IMR-90 (cell line): ENCODE data around the gene SFXN3. TPM values are rescaled to one million over a fixed set of nuclear protein-coding genes. Genes with fewer than 3 reads are reported as not detected.

ENCODE experiments used
- ATAC-seq: fragments of 200-7000 bp; cut with Tn5 transposase; 2 replicates; pipeline ENCODE4 v1.9.1; 2020; ENCODE audit warnings: low read depth, mild to moderate bottlenecking, moderate library complexity
- BruUV-seq: library from RNA; stranded (reverse); fragments of 400-500 nt; replicated peaks from 2 replicates; lab custom pipeline; 2021; lab: Mats Ljungman, UMichigan
- CTCF ChIA-PET: fragments of 300-600 bp; formaldehyde crosslinking; extraction: SDS; loops from one replicate; lab custom pipeline; 2021; ENCODE audit warnings: antibody characterized with exemption; lab: Yijun Ruan, JAX
- POLR2A ChIA-PET: fragments of 300-600 bp; sonication (Branson Sonifier 250); formaldehyde crosslinking; loops from one replicate; lab custom pipeline; 2022; ENCODE audit warnings: antibody characterized with exemption; ENCODE audit not compliant: unreplicated experiment; lab: Charles Lee
- DNase-seq: peaks from one replicate; pipeline ENCODE4 v3.0.0; 2013
- H2AFZ ChIP-seq: replicated peaks from 2 replicates; pipeline ENCODE3; 2013; ENCODE audit warnings: low read length, mild to moderate bottlenecking; ENCODE audit not compliant: poor library complexity
- H2AK5ac ChIP-seq: 2 replicates; pipeline ENCODE4 v1.6.1; 2013; ENCODE audit warnings: low read depth, low read length, inconsistent platforms
- H2AK9ac ChIP-seq: replicated peaks from 2 replicates; pipeline ENCODE3; 2013; ENCODE audit warnings: mild to moderate bottlenecking, low read depth, low read length, moderate library complexity; ENCODE audit not compliant: poor library complexity
- H2BK120ac ChIP-seq: 2 replicates; pipeline ENCODE4 v1.6.1; 2013; ENCODE audit warnings: low read depth, low read length, inconsistent platforms
- H2BK15ac ChIP-seq: 3 replicates; pipeline ENCODE4 v1.6.1; 2013; ENCODE audit warnings: low read depth, low read length, inconsistent platforms
- H2BK20ac ChIP-seq: 2 replicates; pipeline ENCODE4 v1.6.1; 2013; ENCODE audit warnings: low read depth, mild to moderate bottlenecking, inconsistent platforms, low read length, moderate library complexity
- H2BK5ac ChIP-seq: 2 replicates; pipeline ENCODE4 v1.6.1; 2013; ENCODE audit warnings: mild to moderate bottlenecking, low read depth, low read length, inconsistent platforms; ENCODE audit not compliant: poor library complexity, severe bottlenecking
- H3K14ac ChIP-seq: replicated peaks from 2 replicates; pipeline ENCODE4 v1.6.1; 2013; ENCODE audit warnings: low read depth, low read length, inconsistent platforms
- H3K18ac ChIP-seq: 2 replicates; pipeline ENCODE4 v1.6.1; 2013; ENCODE audit warnings: low read depth, low read length, control low read depth
- H3K23ac ChIP-seq: 2 replicates; pipeline ENCODE4 v1.6.1; 2013; ENCODE audit warnings: low read depth, low read length, inconsistent platforms
- H3K27ac ChIP-seq: 2 replicates; pipeline ENCODE4 v1.5.1; 2013; ENCODE audit warnings: mild to moderate bottlenecking, control low read depth, low read length; ENCODE audit not compliant: insufficient read depth
- H3K27me3 ChIP-seq: 2 replicates; pipeline ENCODE4 v1.6.1; 2013; ENCODE audit warnings: low read length; ENCODE audit not compliant: control insufficient read depth, insufficient read depth
- H3K36me3 ChIP-seq: 2 replicates; pipeline ENCODE4 v1.6.1; 2013; ENCODE audit warnings: low read length, mixed read lengths; ENCODE audit not compliant: control insufficient read depth, insufficient read depth
- H3K4ac ChIP-seq: 2 replicates; pipeline ENCODE4 v1.6.1; 2013; ENCODE audit warnings: low read depth, low read length, inconsistent platforms
- H3K4me1 ChIP-seq: 2 replicates; pipeline ENCODE4 v1.6.1; 2013; ENCODE audit warnings: low read length, mixed read lengths; ENCODE audit not compliant: control insufficient read depth, insufficient read depth
- H3K4me2 ChIP-seq: 2 replicates; pipeline ENCODE4 v1.6.1; 2013; ENCODE audit warnings: low read depth, mild to moderate bottlenecking, control low read depth, low read length, moderate library complexity
- H3K4me3 ChIP-seq: 2 replicates; pipeline ENCODE4 v1.5.1; 2013; ENCODE audit warnings: low read depth, mild to moderate bottlenecking, control low read depth, low read length, moderate library complexity; ENCODE audit not compliant: insufficient read depth
- H3K56ac ChIP-seq: 2 replicates; pipeline ENCODE4 v1.6.1; 2013; ENCODE audit warnings: low read length, inconsistent platforms; ENCODE audit not compliant: insufficient read depth; ENCODE audit errors: extremely low read depth
- H3K79me1 ChIP-seq, 2 experiments: 2 replicates each; pipeline ENCODE4 v1.6.1; 2013; ENCODE audit warnings: low read length in 2 of 2, inconsistent platforms in 1 of 2, low read depth in 1 of 2
- H3K9ac ChIP-seq: 2 replicates; pipeline ENCODE4 v1.6.1; 2013; ENCODE audit warnings: low read depth, low read length, control low read depth
- H3K9me1 ChIP-seq: 2 replicates; pipeline ENCODE4 v1.6.1; 2013; ENCODE audit warnings: low read length, inconsistent platforms; ENCODE audit not compliant: insufficient read depth
- H3K9me3 ChIP-seq: 2 replicates; pipeline ENCODE4 v1.6.1; 2013; ENCODE audit warnings: low read length; ENCODE audit not compliant: control insufficient read depth, insufficient read depth
- H4K20me1 ChIP-seq: 2 replicates; pipeline ENCODE4 v1.6.1; 2013; ENCODE audit warnings: low read length, inconsistent platforms; ENCODE audit not compliant: insufficient read depth
- H4K5ac ChIP-seq: 2 replicates; pipeline ENCODE4 v1.6.1; 2013; ENCODE audit warnings: mild to moderate bottlenecking, low read depth, low read length, control low read depth
- H4K8ac ChIP-seq, 2 experiments: 2 replicates each; pipeline ENCODE4 v1.6.1; 2013; ENCODE audit warnings: low read depth in 2 of 2, low read length in 2 of 2, control low read depth in 1 of 2, inconsistent platforms in 1 of 2
- H4K91ac ChIP-seq: 2 replicates; pipeline ENCODE4 v1.6.1; 2013; ENCODE audit warnings: low read depth, low read length, inconsistent platforms; ENCODE audit not compliant: insufficient read depth
- BHLHE40 ChIP-seq: fragments of 150-350 bp; IDR thresholded peaks from 2 replicates; pipeline ENCODE4 v1.6.1; 2016; ENCODE audit warnings: mild to moderate bottlenecking, low read depth, low read length
- CEBPB ChIP-seq: IDR thresholded peaks from 2 replicates; pipeline ENCODE4 v1.6.1; 2012; ENCODE audit warnings: low read depth, low read length, improper control_type of control experiment
- CTCF ChIP-seq: conservative IDR thresholded peaks from 2 replicates; pipeline ENCODE4 v1.5.1; 2012; ENCODE audit warnings: mild to moderate bottlenecking, low read depth, low read length, improper control_type of control experiment
- ELK1 ChIP-seq: fragments of 150-350 bp; IDR thresholded peaks from 2 replicates; pipeline ENCODE4 v1.6.1; 2016; ENCODE audit warnings: low read depth, mild to moderate bottlenecking, low read length, moderate library complexity, borderline replicate concordance
- FOS ChIP-seq: fragments of 150-350 bp; IDR thresholded peaks from 2 replicates; pipeline ENCODE4 v1.6.1; 2016; ENCODE audit warnings: low read depth, low read length
- MAFK ChIP-seq: IDR thresholded peaks from 2 replicates; pipeline ENCODE4 v1.6.1; 2012; ENCODE audit warnings: low read depth, low read length, improper control_type of control experiment
- MAZ ChIP-seq: IDR thresholded peaks from 2 replicates; pipeline ENCODE4 v1.6.1; 2012; ENCODE audit warnings: low read depth, mild to moderate bottlenecking, low read length, improper control_type of control experiment, moderate library complexity, borderline replicate concordance
- MXI1 ChIP-seq: IDR thresholded peaks from 2 replicates; pipeline ENCODE4 v1.6.1; 2012; ENCODE audit warnings: low read depth, mild to moderate bottlenecking, low read length, moderate library complexity, borderline replicate concordance
- POLR2A ChIP-seq: IDR thresholded peaks from 2 replicates; pipeline ENCODE4 v1.6.1; 2012; ENCODE audit warnings: mild to moderate bottlenecking, low read depth, low read length
- RAD21 ChIP-seq: IDR thresholded peaks from 2 replicates; pipeline ENCODE4 v1.6.1; 2012; ENCODE audit warnings: low read length, improper control_type of control experiment
- RFX5 ChIP-seq: IDR thresholded peaks from 2 replicates; pipeline ENCODE4 v1.8.0; 2012; ENCODE audit warnings: low read depth, mild to moderate bottlenecking, low read length, moderate library complexity
- SMC3 ChIP-seq: fragments of 150-350 bp; IDR thresholded peaks from 2 replicates; pipeline ENCODE4 v1.6.1; 2016; ENCODE audit warnings: low read depth, mild to moderate bottlenecking, antibody characterized with exemption, low read length, moderate library complexity
- USF2 ChIP-seq: fragments of 150-350 bp; IDR thresholded peaks from 2 replicates; pipeline ENCODE4 v1.6.1; 2017; ENCODE audit warnings: mild to moderate bottlenecking, antibody characterized with exemption, low read length, low read depth
- WGBS, 2 experiments: methylation state at CpG; one replicate each; pipeline versions ENCODE4 v1.1.5 to v1.1.7; 2013; ENCODE audit warnings: missing lambda C conversion rate in 2 of 2; ENCODE audit not compliant: insufficient read length in 1 of 2; ENCODE audit errors: extremely low coverage in 2 of 2; 5-methylcytosine and 5-hydroxymethylcytosine counted together
- dilution Hi-C: fragments of 300-500 bp; cut with HindIII; formaldehyde crosslinking; loops from one replicate; pipeline ENCODE4 v1.14.3; 2018; ENCODE audit warnings: low sequenced_read_pairs; ENCODE audit not compliant: unreplicated experiment
- in situ Hi-C: fragments of 300-500 bp; cut with MboI; formaldehyde crosslinking; loops from 3 replicates; pipeline ENCODE4 v1.14.3; 2019; ENCODE audit warnings: low sequenced_read_pairs, inconsistent platforms, mixed read lengths
- intact Hi-C: fragments of 100-400 bp; cut with micrococcal nuclease; formaldehyde crosslinking; loops from 2 replicates; pipeline ENCODE4 v1.10.0; 2022
- polyA plus RNA-seq, 3 experiments: library from polyadenylated mRNA; depleted of rRNA; stranded (reverse); fragments of >200 nt; gene quantifications; 2 replicates each; pipeline ENCODE4 v1.2.3, GENCODE V29; 2012; ENCODE audit warnings: low replicate concordance in 1 of 3
- total RNA-seq: library from RNA; depleted of rRNA; stranded (reverse); fragments of >200 nt; gene quantifications from 2 replicates; pipeline ENCODE4 v1.2.3, GENCODE V29; 2012

Gene SFXN3
- total and polyA plus RNA-seq, 2 of the 4 experiments (the other 2 are of a cell fraction), result 64.7 to 77.2 TPM

- TF ChIP-seq USF2 (no peak), BHLHE40 (no peak), MAZ (no peak), SMC3 (no peak), ELK1 (no peak), RFX5 (no peak), CEBPB (no peak), FOS (no peak), RAD21 (no peak), CTCF (no peak), MXI1 (no peak), POLR2A (no peak), MAFK (no peak)
- in situ Hi-C loops (no loop called here), intact Hi-C loops (no loop called here), dilution Hi-C loops (no loop called here)
- H2BK20ac ChIP-seq, result no peak overlapping the region
- no peaks in the 10 kb centered on the region for H3K36me3 ChIP-seq
- H3K9me1 ChIP-seq, result no peaks in the 10 kb centered on the region; the same call in 1 of the 2 replicates
- H4K8ac ChIP-seq, result no peak overlapping the region
- no peak overlapping the region for H3K9ac ChIP-seq
- H2BK15ac ChIP-seq, result no peak overlapping the region
- peaks cover 56% of the 10 kb centered on the region for H3K27me3 ChIP-seq
- no peak overlapping the region for H4K91ac ChIP-seq
- POLR2A ChIA-PET, result no interaction called here
- no peak overlapping the region for H3K56ac ChIP-seq
- H4K5ac ChIP-seq, result no peak overlapping the region
- H3K23ac ChIP-seq, result no peak overlapping the region
- ATAC-seq (no peak), DNase-seq (no peak)
- no peak overlapping the region for H3K18ac ChIP-seq
- H2AK5ac ChIP-seq, result no peak overlapping the region
- BruUV-seq, result no TSS peak
- H3K4ac ChIP-seq, result no peak overlapping the region
- H2BK120ac ChIP-seq, result no peak overlapping the region
- no peaks in the 10 kb centered on the region; the same call in 1 of the 2 replicates for H4K20me1 ChIP-seq
- CTCF ChIA-PET, result interaction anchor here (1.3 kb wide), 1 partner anchor 62 kb away, joined by 3 read pairs; no protein-coding TSS in a partner anchor
- no peak overlapping the region for H2AK9ac ChIP-seq
- H3K4me3 ChIP-seq, result no peak overlapping the region
- H3K27ac ChIP-seq, result no peak overlapping the region
- no peaks in the 10 kb centered on the region for H3K79me1 ChIP-seq
- WGBS, 2 experiments, result no CpG with 5 or more reads among the region's 1 CpG
- H2AFZ ChIP-seq, result no peak overlapping the region
- H3K14ac ChIP-seq, result no peak overlapping the region
- no peaks in the 10 kb centered on the region for H3K9me3 ChIP-seq
- no peak overlapping the region for H3K4me2 ChIP-seq
- H2BK5ac ChIP-seq, result no peak overlapping the region
- no peaks in the 10 kb centered on the region for H3K4me1 ChIP-seq
These were observed 48.8 kb downstream of the SFXN3 start for GRCh38 chr10:101079874-101080273.
